NK-92 (cell line): ENCODE measurements around the gene ANXA4.
"Not testable (repeated sequence)": the region's sequence is repeated elsewhere in the genome, so short reads cannot be mapped to it uniquely, and the experiment has no call there.

Experiments used
- DNase-seq: peaks from one replicate; lab custom pipeline; 2025; ENCODE audit not compliant: unreplicated experiment; lab: John Stamatoyannopoulos, UW

ANXA4 gene

GRCh38 chr2:69802781-69803367 is 60.9 kb downstream of the ANXA4 start:
- not testable (repeated sequence) for DNase-seq

GRCh38 chr2:69804416-69804815 is 62.5 kb downstream of the ANXA4 start:
- no peak for DNase-seq

GRCh38 chr2:69805887-69806286 is 64.0 kb downstream of the ANXA4 start:
- DNase-seq = no peak

GRCh38 chr2:69807821-69808540 is 66.0 kb downstream of the ANXA4 start:
- DNase-seq = no peak

- no peak for DNase-seq
These were observed 68.6 kb downstream of the ANXA4 start for GRCh38 chr2:69810550-69810949.

GRCh38 chr2:69811018-69811417 is 69.1 kb downstream of the ANXA4 start:
- DNase-seq = no peak

- DNase-seq = no peak
These were observed 69.7 kb downstream of the ANXA4 start for GRCh38 chr2:69811591-69811990.

- no peak for DNase-seq
These were observed 73.8 kb downstream of the ANXA4 start for GRCh38 chr2:69815717-69816116.

- no peak for DNase-seq
These were observed 75.1 kb downstream of the ANXA4 start for GRCh38 chr2:69816923-69817542.

GRCh38 chr2:69817729-69818501 is 76.0 kb downstream of the ANXA4 start:
- no peak for DNase-seq

- DNase-seq = no peak
These were observed 86.0 kb downstream of the ANXA4 start for GRCh38 chr2:69827796-69828540.

- no peak for DNase-seq
These were observed 87.0 kb downstream of the ANXA4 start for GRCh38 chr2:69828938-69829255.

- DNase-seq = peak; percentile 85
These were observed 87.5 kb downstream of the ANXA4 start, which contains the start of gene GMCL1 for GRCh38 chr2:69829256-69830044. Gene GMCL1, plus strand, starts transcription at chr2:69829660. Its CDS starts 233 bp downstream, at chr2:69829893.

GRCh38 chr2:69830045-69830905 is 88.3 kb downstream of the ANXA4 start:
- DNase-seq = no peak

GRCh38 chr2:69830906-69831241 is 88.9 kb downstream of the ANXA4 start:
- DNase-seq = not testable (repeated sequence)

- DNase-seq = no peak
These were observed 89.5 kb downstream of the ANXA4 start for GRCh38 chr2:69831354-69831905.

GRCh38 chr2:69833752-69834151 is 91.8 kb downstream of the ANXA4 start:
- DNase-seq = no peak

GRCh38 chr2:69835666-69836065 is 93.7 kb downstream of the ANXA4 start:
- DNase-seq = no peak

GRCh38 chr2:69836316-69836715 is 94.4 kb downstream of the ANXA4 start:
- DNase-seq = no peak
